Eye (tissue), 1 donor: Measurements from ENCODE around the gene OR10J4.
"Not testable (repeated sequence)": the region's sequence is repeated elsewhere in the genome, so short reads cannot be mapped to it uniquely, and the experiment has no call there.

Experiments used
- DNase-seq: peaks from one replicate; pipeline ENCODE4 v3.0.0-alpha.2; 2015

The OR10J4 gene

DNA sequence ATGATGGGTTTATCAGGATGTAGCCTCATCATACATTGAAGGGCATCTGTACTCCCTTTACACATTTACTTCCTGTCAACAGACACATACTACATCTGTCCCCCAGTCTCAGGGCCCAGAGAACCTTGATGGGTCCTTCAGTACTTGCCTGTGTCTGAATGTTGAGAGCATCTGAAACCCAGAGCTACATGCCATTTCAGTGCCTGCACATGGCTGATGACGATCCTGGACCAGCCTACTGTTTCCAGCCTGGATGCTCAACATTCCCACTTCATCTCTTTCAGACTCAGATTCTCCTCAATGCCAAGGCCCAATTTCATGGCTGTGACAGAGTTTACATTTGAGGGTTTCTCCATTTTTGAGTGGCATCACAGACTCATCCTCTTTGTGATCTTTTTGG lies at the start of gene OR10J4:
OR10J4 (plus strand) TSS at position 301 of the 400 bp plus-strand sequence.
- DNase-seq = no peak

DNA sequence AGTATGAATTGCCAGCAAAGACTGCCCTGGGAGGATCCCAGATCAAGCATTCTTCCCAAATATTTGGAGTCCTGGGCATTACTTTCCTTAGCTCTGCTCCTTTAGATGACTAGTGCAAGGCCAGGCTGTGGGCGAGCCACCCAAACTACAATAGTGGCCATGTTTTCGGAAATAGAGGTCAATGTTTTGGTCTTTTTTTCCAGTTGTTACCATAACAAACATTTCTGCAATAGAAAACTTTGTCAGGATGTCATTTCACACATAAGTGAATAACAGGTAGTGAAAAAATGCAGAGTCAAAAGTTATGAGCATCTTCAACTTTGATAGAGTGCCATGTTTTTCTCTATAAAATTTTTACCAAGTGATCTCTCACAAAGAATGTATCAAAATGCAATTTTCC lies 25.2 kb upstream of the OR10J4 start:
- DNase-seq = no peak

GRCh38 chr1:159408862-159409400 lies 23.1 kb upstream of the OR10J4 start:
- DNase-seq = no peak

GRCh38 chr1:159421821-159422220 lies 10.2 kb upstream of the OR10J4 start:
- DNase-seq = no peak

GRCh38 chr1:159428536-159428935 lies 3.5 kb upstream of the OR10J4 start:
- DNase-seq = no peak

- no peak for DNase-seq
Measured at GRCh38 chr1:159429074-159429861, 2.7 kb upstream of the OR10J4 start.

GRCh38 chr1:159430985-159431384 lies 1.0 kb upstream of the OR10J4 start:
- no peak for DNase-seq

- DNase-seq = no peak
Measured at GRCh38 chr1:159436469-159436868, 4.5 kb downstream of the OR10J4 start.

DNA sequence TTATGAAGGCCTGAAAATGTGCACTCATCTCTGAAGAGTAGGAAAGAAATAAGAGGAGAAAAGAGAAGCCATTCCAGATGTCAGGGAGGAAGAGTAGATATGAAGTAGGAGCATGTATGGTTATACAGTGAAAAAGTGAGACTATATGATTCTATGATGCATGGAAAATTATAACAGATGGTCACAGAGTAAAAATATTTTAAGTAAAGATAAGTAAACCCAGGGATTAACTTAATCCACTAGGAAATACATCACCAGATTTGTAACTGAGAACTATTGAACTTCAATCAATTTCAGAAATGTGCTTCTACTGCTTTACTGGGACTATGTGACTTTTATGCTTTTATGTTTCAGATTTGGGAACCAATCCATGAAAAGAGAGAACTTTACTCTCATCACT lies 7.4 kb downstream of the OR10J4 start, which contains the start of gene OR10J1:
OR10J1 (plus strand) TSS at position 301 of the 400 bp plus-strand sequence; CDS start at position 371, 70 bp downstream.
- no peak for DNase-seq

DNA sequence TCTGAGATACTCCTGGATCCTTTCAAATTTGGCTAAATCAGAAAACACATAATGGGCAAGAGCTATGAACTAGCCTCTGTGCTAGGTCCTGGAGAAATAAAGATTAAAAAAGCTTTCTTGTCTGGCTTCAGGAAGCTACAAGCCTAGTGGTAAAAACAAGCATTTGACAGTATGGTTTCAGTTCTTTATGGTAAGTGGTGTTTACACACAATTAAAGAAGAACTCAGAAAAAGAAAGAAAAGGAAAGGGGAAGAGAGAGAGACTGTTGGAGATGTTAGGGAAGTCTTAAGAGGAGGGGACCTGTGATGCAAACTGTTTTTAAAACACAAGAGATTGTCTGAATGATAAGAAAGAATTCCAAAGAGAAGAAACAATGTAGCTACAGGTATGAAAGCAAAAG lies 9.4 kb downstream of the OR10J4 start:
- no peak for DNase-seq

DNA sequence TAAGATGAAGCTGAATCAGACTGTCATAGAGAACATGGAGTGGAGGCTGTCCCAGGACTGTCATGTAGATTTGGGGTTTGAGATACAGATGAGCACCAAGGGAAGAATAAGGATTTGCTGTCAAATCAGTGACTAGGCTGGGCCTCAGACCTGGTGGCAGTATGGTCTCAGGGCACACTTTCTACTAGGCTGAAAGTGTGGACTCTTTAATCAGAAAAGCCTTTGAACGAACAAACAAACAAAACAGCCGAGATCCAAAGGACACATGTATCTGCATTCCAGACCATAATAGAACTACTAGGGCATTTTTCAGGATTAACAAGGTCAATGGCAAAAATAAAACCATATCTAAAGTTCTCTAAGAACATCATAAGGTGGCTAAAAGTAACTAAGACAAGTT lies 10.4 kb downstream of the OR10J4 start:
- no peak for DNase-seq

- DNase-seq = no peak
Measured at GRCh38 chr1:159443066-159443750, 11.2 kb downstream of the OR10J4 start.

DNA sequence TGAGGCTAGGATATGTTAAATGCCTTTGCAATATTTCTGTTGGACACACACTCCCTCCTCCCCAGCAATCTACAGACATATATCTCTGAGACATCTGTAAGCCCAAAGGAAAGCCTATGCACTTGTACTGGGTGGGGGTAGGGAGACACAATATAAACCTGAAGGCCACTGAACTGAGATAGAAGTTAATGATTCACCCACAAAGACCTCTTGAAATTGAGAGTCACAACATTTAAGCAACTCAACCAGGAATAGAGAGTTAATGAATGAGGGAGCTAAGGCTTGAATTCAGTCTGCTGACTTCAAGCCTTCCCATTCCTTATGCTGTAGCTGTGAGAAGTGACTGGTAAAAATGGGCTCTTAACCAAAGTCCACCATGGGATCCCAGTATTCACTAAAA lies 12.5 kb downstream of the OR10J4 start:
- no peak for DNase-seq

DNA sequence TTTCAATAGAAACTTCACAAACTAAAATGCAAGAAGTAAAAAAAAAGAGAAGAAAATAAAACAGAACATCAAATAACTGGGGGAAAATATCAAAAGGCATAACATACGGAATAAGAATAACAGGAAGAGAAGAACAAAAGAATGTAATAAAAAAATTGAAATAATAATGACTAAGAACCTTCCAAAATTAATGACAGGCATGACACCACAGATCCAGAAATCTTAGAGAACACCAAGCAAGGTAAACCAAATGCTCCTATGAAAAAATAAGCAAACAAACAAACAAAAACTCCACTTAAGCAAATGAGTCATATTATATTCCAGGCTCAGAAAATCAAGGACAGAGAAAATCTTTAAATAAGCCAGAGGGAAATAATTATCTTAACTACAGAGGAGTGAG lies 16.2 kb downstream of the OR10J4 start:
- no peak for DNase-seq

GRCh38 chr1:159449605-159450004 lies 17.6 kb downstream of the OR10J4 start:
- DNase-seq = not testable (repeated sequence)

- DNase-seq = no peak
Measured at GRCh38 chr1:159459551-159459950, 27.5 kb downstream of the OR10J4 start.

- no peak for DNase-seq
Measured at GRCh38 chr1:159465191-159465603, 33.2 kb downstream of the OR10J4 start.

- no peak for DNase-seq
Measured at GRCh38 chr1:159468321-159468720, 36.3 kb downstream of the OR10J4 start.

DNA sequence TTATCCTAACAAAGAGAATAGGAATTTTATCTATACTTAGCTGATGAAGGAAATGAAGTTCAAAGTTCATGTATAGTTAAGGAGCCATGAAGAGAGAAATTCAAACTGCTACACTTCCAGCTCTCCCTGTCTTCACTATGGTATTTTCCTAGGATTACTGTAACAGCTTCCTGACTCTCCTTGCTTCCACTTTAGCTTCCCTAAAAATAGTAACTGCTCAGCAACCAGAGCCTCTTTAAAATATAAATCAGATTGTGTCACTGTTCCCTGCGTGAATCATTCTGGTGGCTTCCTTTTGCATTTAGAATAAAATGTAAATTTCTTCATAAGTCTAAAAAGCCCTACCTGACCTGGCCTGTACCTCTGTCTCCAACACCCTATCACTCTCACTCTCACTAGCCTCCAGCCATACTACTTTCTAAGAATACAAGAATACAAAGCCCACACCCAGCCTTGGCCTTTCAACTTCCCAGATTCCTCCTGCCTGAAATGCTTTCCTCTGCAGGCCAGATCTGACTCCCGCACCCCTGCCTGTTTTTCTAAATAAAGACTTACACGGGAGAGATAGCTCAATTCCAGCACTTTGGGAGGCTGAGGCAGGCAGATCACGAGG lies 38.0 kb downstream of the OR10J4 start:
- no peak for DNase-seq

DNA sequence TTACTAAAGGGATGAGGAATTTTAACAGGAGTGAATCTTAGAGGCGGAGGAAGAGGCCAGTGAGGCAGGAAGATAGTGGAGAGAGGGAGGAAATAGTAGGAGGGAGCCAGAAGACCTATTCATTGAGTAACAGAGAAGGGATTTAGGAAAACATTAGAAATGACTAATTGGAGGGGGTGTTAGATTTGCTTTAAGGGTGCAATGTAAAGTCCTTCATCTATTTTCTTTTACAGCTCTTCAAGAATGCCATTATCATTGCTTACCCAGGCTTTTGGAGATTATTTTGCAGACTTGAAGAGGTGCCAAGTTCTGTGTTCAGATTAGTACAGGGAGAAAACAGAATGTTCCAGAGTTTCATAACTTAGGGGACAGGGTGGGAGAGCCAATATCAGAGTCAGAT lies 41.3 kb downstream of the OR10J4 start:
- DNase-seq = no peak

GRCh38 chr1:159474926-159475325 lies 42.9 kb downstream of the OR10J4 start:
- no peak for DNase-seq
